Muscle layer of duodenum (tissue), 2 donors: ENCODE results near the gene SCAI.
"Not testable (repeated sequence)": the region's sequence is repeated elsewhere in the genome, so short reads cannot be mapped to it uniquely, and the experiment has no call there.

ENCODE experiments used
- H3K27ac ChIP-seq: one replicate; pipeline ENCODE4 v1.7.0; 2013; ENCODE audit warnings: mild to moderate bottlenecking, low read length
- H3K27me3 ChIP-seq: one replicate; pipeline ENCODE4 v1.7.0; 2013; ENCODE audit warnings: low read depth, mild to moderate bottlenecking, control low read depth, low read length
- H3K36me3 ChIP-seq, 2 donors: one replicate each; pipeline ENCODE4 v1.7.0; 2013; ENCODE audit warnings: low read length in 2 of 2, control low read depth in 1 of 2, mild to moderate bottlenecking in 1 of 2; ENCODE audit not compliant: insufficient read depth in 2 of 2, control insufficient read depth in 1 of 2
- H3K4me1 ChIP-seq, 2 donors: one replicate each; pipeline ENCODE4 v1.7.0; 2013; ENCODE audit warnings: low read length in 2 of 2, mild to moderate bottlenecking in 2 of 2, control low read depth in 1 of 2, moderate library complexity in 1 of 2; ENCODE audit not compliant: insufficient read depth in 2 of 2, control insufficient read depth in 1 of 2
- H3K4me3 ChIP-seq, 2 donors: one replicate each; pipeline ENCODE4 v1.7.0; 2013; ENCODE audit warnings: low read length in 2 of 2, low read depth in 1 of 2, mild to moderate bottlenecking in 1 of 2
- H3K9me3 ChIP-seq, 2 donors: one replicate each; pipeline ENCODE4 v1.7.0; 2013; ENCODE audit warnings: low read length in 2 of 2, control low read depth in 1 of 2, mild to moderate bottlenecking in 1 of 2; ENCODE audit not compliant: control insufficient read depth in 1 of 2
- donor health status: healthy.

SCAI gene

DNA sequence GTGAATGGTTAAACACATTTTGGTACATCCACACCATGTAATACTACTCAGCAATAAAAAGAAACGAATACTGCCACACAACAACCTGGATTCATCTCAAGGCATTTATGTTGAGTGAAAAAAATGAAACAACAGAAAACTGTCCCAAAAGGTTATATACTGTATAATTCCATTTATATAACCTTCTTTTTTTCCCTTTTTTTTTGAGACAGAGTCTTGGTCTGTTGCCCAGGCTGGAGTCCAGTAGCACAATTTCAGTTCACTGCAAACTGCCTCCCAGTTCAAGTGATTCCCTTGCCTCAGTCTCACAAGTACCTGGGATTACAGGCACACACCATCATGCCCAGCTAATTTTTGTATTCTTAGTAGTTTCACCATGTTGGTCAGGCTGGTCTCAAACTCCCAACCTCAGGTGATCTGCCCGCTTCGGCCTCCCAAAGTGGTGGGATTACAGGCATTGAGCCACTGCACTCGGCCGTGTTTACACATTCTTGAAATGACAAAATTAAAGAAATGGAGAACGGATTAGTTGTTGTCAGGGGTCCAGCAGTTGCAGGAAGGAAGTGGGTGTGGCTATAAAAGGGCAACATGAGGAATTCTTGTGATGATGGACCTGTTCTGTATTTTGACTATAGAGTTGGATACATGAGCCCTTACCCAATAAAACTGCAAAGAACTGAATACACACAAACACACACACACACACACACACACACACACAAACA lies 28.9 kb upstream of the SCAI start:
- Histone ChIP-seq H3K27ac (no peak overlapping the region), H3K4me1 (peaks cover 0 to 8% of the 10 kb centered on the region in 2 donors), H3K36me3 (peaks cover 7 to 11% of the 10 kb centered on the region in 2 donors)

DNA sequence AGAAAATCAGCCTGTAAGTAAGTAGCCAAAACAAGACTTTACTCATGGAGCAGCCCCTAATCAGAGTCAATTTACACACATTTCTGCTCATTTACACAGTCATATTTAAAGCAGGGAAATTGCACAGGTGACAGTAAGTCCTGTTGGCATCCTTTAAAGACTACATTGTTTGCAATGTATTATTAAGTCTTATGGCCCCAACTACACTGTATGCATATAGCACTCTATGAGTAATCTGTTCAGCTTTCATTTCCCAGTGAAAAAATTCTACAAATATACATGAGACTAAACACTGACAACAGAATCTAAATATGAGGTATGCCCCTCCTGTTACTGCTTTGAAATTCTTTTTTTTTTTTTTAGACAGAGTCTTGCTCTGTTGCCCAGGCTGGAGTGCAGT lies 26.6 kb upstream of the SCAI start:
- Histone ChIP-seq H3K36me3 (peaks cover 7 to 11% of the 10 kb centered on the region in 2 donors), H3K27ac (no peak overlapping the region), H3K4me1 (no peaks in the 10 kb centered on the region), H3K9me3 (no peaks in the 10 kb centered on the region), H3K27me3 (no peaks in the 10 kb centered on the region), H3K4me3 (no peak overlapping the region)

More for the DNA sequence above, 28.9 kb upstream of the SCAI start:
- H3K27me3 ChIP-seq, result no peaks in the 10 kb centered on the region
- no peaks in the 10 kb centered on the region for H3K9me3 ChIP-seq
- H3K4me3 ChIP-seq, result no peak overlapping the region

DNA sequence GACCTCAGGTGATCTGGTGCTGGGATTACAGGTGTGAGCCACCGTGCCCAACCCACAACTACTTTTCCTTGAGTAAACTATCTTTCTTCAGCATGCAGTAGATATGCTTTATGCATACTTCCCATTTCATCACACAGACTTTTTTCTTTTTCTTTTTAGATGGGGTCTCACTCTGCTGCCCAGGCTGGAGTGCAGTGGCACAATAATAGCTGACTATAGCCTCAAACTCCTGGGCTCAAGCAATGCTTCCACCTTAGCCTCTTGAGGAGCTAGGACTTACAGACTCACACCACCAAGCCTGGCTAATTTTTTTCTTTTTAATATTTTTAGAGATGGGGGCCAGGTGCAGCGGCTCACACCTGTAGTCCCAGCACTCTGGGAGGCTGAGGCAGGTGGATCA lies 23.4 kb upstream of the SCAI start:
- no peaks in the 10 kb centered on the region for H3K4me1 ChIP-seq
- no peaks in the 10 kb centered on the region for H3K27me3 ChIP-seq
- H3K27ac ChIP-seq, result no peak overlapping the region
- no peak overlapping the region for H3K4me3 ChIP-seq
- H3K9me3 ChIP-seq, result no peaks in the 10 kb centered on the region
- H3K36me3 ChIP-seq, result peaks cover 7 to 11% of the 10 kb centered on the region in 2 donors

DNA sequence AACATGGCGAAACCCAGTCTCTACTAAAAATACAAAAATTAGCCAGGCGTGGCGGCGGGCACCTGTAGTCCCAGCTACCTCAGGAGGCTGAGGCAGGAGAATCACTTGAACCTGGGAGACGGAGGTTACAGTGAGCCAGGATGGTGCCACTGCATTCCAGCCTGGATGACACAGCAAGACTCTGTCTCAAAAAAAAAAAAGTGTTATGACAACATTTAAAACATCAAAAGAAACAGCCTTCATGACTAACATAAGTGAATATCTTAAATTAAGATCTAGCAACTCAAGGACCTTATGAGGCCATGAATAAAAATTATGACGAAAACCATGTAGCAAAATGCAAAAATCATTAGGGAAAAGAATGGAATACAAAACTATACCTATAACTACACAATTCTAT lies 19.6 kb upstream of the SCAI start:
- not testable (repeated sequence) for H3K36me3 ChIP-seq, H3K27me3 ChIP-seq, H3K9me3 ChIP-seq, H3K27ac ChIP-seq, H3K4me3 ChIP-seq
- H3K4me1 ChIP-seq, result peaks cover 6 to 13% of the 10 kb centered on the region in 2 donors

DNA sequence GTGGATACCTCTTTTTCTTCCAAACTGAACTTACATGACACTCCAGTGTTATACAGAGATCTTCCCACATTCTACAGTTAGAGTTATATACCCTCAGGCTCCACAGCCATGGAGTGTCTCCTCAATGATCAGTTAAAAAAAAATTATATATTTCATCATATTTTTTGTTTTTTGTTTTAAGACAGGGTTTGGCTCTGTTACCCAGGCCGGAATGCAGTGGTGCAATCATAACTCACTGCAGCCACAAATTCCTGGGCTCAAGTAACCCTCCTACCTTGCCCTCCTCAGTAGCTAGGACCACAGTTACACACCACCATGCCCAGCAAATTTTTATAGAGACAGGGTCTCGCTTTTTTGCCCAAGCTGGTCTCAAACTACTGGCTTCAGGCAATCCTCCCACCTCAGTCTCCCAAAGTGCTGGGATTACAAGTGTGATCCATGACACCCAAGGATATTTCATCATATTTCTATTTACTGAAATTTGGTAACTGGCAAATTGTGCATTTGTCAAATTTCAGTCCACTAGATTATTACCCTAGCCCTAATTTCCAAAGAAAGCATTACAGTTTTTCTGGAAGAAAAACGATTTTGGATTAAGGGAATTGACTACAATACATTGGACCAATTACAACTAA lies 18.1 kb upstream of the SCAI start:
- Histone ChIP-seq H3K27ac (peak overlapping the region; percentile 23), H3K27me3 (no peaks in the 10 kb centered on the region), H3K4me3 (no peak overlapping the region), H3K36me3 (peaks cover 0 to 4% of the 10 kb centered on the region in 2 donors), H3K4me1 (peaks cover 6 to 13% of the 10 kb centered on the region in 2 donors), H3K9me3 (no peaks in the 10 kb centered on the region)

DNA sequence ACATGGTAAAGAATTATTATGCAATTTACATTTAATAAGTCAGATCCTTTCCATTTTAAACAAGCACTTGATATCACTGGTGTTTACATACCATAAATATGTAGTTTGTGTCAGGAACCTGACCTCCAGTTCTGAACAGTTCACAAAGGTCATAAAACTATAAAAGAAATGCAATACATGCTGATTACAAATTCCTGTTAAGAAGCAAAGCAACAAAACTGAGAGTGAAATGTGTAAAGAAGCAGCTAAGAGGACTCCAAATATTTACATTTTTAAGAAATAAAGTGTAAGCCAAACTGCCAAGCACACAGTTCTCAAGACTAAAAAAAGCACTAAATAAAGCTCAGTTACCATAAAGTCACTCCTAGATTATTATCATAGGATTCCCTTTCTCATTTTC lies 17.4 kb upstream of the SCAI start:
- H3K27ac ChIP-seq, result peak overlapping the region; percentile 23

DNA sequence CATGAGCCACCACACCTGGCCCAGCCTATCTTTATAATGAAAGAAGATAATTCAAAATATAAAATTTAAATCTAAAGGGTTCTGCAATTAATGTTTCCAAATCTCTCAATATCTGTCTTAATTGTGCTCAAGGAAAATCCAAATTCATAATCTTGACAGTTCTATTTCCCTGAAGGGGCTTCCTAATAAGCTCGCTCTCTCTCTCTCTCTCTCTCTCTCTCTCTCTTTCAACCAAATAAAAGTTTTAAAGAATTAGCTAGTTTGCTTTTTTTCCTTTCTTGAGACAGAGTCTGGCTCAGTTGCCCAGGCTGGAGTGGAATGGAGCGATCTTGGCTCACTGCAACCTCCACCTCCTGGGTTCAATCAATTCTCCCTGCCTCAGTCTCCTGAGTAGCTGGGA lies 13.2 kb upstream of the SCAI start:
- Histone ChIP-seq H3K36me3 (peaks cover 14 to 27% of the 10 kb centered on the region in 2 donors), H3K27ac (no peak overlapping the region), H3K4me1 (peaks cover 6 to 21% of the 10 kb centered on the region in 2 donors), H3K9me3 (no peaks in the 10 kb centered on the region), H3K27me3 (no peaks in the 10 kb centered on the region), H3K4me3 (no peak overlapping the region)

More for the DNA sequence above, 17.4 kb upstream of the SCAI start:
- H3K27me3 ChIP-seq, result no peaks in the 10 kb centered on the region
- peaks cover 6 to 13% of the 10 kb centered on the region in 2 donors for H3K4me1 ChIP-seq
- H3K9me3 ChIP-seq, result no peaks in the 10 kb centered on the region
- no peak overlapping the region for H3K4me3 ChIP-seq
- peaks cover 0 to 4% of the 10 kb centered on the region in 2 donors for H3K36me3 ChIP-seq

DNA sequence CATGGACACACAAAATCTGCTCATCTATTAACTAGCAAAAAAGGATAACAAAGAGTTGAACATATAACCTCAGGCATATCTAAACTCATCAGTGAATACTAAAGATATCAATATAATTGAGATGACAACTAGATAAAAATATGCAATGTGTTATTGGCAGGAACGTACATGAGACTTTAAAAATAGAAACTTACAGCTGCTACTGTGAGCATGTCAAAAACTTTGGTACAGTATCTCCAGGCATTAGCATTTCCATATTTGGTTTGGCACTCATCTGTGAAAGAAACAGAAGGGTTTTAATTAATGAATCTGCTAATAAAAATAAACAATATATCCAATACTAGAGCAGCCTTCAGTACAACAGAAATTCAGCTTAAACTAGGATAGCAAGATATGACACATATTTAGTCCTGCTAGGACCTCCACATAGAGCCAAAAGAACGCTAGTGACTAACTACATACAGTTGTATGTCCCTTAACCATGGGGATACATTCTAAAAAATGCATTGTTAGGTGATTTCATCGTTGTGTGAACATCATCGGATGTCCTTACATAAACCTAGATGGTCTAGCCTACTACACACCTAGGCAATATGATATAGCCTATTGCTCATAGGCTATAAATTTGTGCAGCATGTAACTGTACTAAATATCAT lies 10.5 kb upstream of the SCAI start:
- H3K27ac ChIP-seq, result no peak overlapping the region
- H3K27me3 ChIP-seq, result no peaks in the 10 kb centered on the region
- H3K4me1 ChIP-seq, result peaks cover 0 to 9% of the 10 kb centered on the region in 2 donors
- H3K4me3 ChIP-seq, result no peak overlapping the region
- no peaks in the 10 kb centered on the region for H3K9me3 ChIP-seq
- H3K36me3 ChIP-seq, result peaks cover 22 to 48% of the 10 kb centered on the region in 2 donors

DNA sequence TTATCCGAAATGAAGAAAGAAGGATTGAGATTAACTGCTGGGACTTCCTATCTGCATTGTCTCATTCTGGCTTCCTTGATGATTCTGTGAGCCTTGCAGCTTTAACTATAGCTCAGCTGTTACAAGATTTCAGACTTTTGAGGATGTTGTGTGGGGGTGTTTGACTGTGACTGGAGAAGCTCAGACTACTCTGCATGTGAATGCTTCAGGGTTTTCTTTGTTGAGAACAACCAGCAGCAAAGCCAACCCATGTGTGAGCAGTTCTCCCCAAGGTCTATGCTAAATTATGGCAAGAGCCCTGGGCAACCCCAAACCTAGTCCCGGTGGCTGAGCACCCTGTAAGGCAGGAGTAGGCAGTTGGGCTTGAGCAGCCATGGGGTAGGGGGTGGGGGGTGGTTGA lies 8.4 kb upstream of the SCAI start:
- Histone ChIP-seq H3K27me3 (no peaks in the 10 kb centered on the region), H3K27ac (no peak overlapping the region), H3K9me3 (no peaks in the 10 kb centered on the region), H3K4me1 (peaks cover 0 to 9% of the 10 kb centered on the region in 2 donors), H3K36me3 (peaks cover 19 to 48% of the 10 kb centered on the region in 2 donors), H3K4me3 (no peak overlapping the region)

DNA sequence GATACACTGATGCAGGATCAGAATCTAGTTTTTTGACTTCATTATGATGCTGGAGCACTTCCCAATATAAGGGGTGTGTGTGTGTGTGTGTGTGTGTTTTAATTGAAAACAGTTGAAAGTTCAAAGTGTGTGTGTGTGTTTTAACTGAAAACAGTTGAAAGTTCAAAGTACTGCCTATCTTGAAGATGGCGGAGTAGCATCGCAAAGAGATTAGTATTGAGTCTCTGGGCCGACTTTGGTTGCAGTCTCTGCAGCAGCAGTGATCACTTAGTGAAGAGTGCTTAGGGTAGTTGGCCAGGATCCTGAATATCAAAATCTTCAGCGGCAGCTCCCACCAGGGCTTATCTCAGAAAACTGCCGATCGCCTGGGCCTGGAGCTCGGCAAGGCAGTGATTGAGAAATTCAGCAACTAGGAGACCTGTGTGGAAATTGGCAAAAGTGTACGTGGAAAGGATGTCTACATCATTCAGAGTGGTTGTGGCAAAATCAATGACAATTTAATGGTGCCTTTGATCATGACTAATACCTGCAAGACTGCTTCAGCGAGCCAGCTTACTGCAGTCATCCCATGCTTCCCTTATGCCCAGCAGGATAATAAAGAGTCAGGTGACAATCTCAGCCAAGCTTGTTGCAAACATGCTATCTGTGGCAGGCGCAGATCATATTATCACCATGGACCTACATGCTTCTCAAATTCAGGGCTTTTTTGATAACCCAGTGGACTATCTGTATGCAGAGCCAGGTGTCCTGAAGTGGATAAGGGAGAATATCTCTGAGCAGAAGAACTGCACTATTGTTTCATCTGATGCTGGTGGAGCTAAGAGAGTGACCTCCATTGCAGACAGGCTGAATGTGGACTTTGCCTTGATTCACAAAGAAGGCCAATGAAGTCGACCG lies 7.3 kb upstream of the SCAI start:
- Histone ChIP-seq H3K9me3 (no peaks in the 10 kb centered on the region), H3K27ac (no peak overlapping the region), H3K4me3 (no peak overlapping the region), H3K4me1 (peaks cover 0 to 9% of the 10 kb centered on the region in 2 donors), H3K36me3 (peaks cover 19 to 48% of the 10 kb centered on the region in 2 donors), H3K27me3 (no peaks in the 10 kb centered on the region)
